CD4-positive, alpha-beta T cell treated with Interleukin-15 for 1 hour (primary cell): ENCODE results near the gene MLEC.

ENCODE experiments used
- DNase-seq: peaks from one replicate; pipeline ENCODE4 v3.0.0-alpha.2; 2020

MLEC gene

GRCh38 chr12:120750806-120751205 lies 63.9 kb downstream of the MLEC start:
- no peak for DNase-seq

GRCh38 chr12:120751389-120751788 lies 64.4 kb downstream of the MLEC start:
- DNase-seq = no peak
